Mammary epithelial cell (primary cell): ENCODE results near the gene ZACN.

ENCODE experiments used
- EZH2 ChIP-seq: IDR thresholded peaks from 2 replicates; pipeline ENCODE4 v1.6.1; 2012; ENCODE audit warnings: low read length, inconsistent platforms, borderline replicate concordance
- TF ChIP-seq, protein P1 (sequence below), 2 donors: IDR thresholded peaks in 1 of 2; conservative IDR thresholded peaks in 1 of 2; 2 replicates each; pipeline ENCODE4 v1.5.1; 2011 to 2012; ENCODE audit warnings: inconsistent platforms in 2 of 2, low read length in 2 of 2, mild to moderate bottlenecking in 2 of 2, control low read depth in 1 of 2, low read depth in 1 of 2; ENCODE audit not compliant: insufficient read depth in 1 of 2; ENCODE audit errors: extremely low read depth in 1 of 2

GRCh38 chr17:76049836-76050537 lies 29.0 kb upstream of the ZACN start:
- TF ChIP-seq, protein P1, sequence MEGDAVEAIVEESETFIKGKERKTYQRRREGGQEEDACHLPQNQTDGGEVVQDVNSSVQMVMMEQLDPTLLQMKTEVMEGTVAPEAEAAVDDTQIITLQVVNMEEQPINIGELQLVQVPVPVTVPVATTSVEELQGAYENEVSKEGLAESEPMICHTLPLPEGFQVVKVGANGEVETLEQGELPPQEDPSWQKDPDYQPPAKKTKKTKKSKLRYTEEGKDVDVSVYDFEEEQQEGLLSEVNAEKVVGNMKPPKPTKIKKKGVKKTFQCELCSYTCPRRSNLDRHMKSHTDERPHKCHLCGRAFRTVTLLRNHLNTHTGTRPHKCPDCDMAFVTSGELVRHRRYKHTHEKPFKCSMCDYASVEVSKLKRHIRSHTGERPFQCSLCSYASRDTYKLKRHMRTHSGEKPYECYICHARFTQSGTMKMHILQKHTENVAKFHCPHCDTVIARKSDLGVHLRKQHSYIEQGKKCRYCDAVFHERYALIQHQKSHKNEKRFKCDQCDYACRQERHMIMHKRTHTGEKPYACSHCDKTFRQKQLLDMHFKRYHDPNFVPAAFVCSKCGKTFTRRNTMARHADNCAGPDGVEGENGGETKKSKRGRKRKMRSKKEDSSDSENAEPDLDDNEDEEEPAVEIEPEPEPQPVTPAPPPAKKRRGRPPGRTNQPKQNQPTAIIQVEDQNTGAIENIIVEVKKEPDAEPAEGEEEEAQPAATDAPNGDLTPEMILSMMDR (conservative IDR thresholded peaks at IDR 0.05 in 1 of 2, IDR thresholded peaks at IDR 0.05 in 1 of 2; ENCODE audit: extremely low read depth in 1 of 2, insufficient read depth in 1 of 2, low read depth in 1 of 2, low read length in 2 of 2), result no peak
- no peak for TF ChIP-seq EZH2
